Activated B cell treated with CpG ODN at 0.5 μM for 24 hours (primary cell): Measurements from ENCODE around the gene HSBP1L1. TPM values are rescaled to one million over a fixed set of nuclear protein-coding genes. Genes with fewer than 3 reads are reported as not detected.

Source experiments
- ATAC-seq: fragments of 200-7000 bp; cut with Tn5 transposase; one replicate; pipeline ENCODE4 v1.10.0; 2021; ENCODE audit warnings: low read depth, mild to moderate bottlenecking, moderate library complexity
- CTCF ChIA-PET: fragments of 350-600 bp; sonication (Branson Sonifier 250); formaldehyde crosslinking; loops from one replicate; lab custom pipeline; 2021; ENCODE audit warnings: antibody characterized with exemption; lab: Charles Lee
- POLR2A ChIA-PET: fragments of 350-600 bp; sonication (Branson Sonifier 250); formaldehyde crosslinking; loops from one replicate; lab custom pipeline; 2021; ENCODE audit warnings: antibody characterized with exemption; lab: Charles Lee
- DNase-seq: peaks from one replicate; pipeline ENCODE4 v3.0.0; 2022
- H3K27ac Mint-ChIP-seq: one replicate; pipeline ENCODE4 v1.8.0; 2020; ENCODE audit warnings: mixed read lengths
- H3K27me3 Mint-ChIP-seq: one replicate; pipeline ENCODE4 v1.8.0; 2021; ENCODE audit warnings: mixed read lengths
- H3K36me3 Mint-ChIP-seq: one replicate; pipeline ENCODE4 v1.8.0; 2021; ENCODE audit warnings: low read depth, mixed read lengths
- H3K4me1 Mint-ChIP-seq: one replicate; pipeline ENCODE4 v1.8.0; 2021; ENCODE audit warnings: mixed read lengths
- H3K4me3 Mint-ChIP-seq: one replicate; pipeline ENCODE4 v1.8.0; 2020; ENCODE audit warnings: mild to moderate bottlenecking, mixed read lengths
- H3K9me3 Mint-ChIP-seq: one replicate; pipeline ENCODE4 v1.8.0; 2020; ENCODE audit warnings: mixed read lengths
- CTCF ChIP-seq: fragments of 200-600 bp; IDR thresholded peaks from one replicate; pipeline ENCODE4 v1.8.0; 2022; ENCODE audit warnings: antibody characterized with exemption, mild to moderate bottlenecking
- intact Hi-C: fragments of 100-400 bp; cut with micrococcal nuclease; formaldehyde crosslinking; loops from one replicate; pipeline ENCODE4 v1.15.1; 2024
- total RNA-seq: library from RNA; stranded (reverse); gene quantifications from 2 replicates; pipeline ENCODE4 v1.2.3, GENCODE V29; 2022

The HSBP1L1 gene
- total RNA-seq, 1 donor from 2014 or later: 2.5 TPM

- DNase-seq: no peak
- POLR2A ChIA-PET: no interaction called here
- TF ChIP-seq CTCF: no peak
- Mint-ChIP-seq H3K9me3 (peaks cover 40% of the 10 kb centered on the region), H3K27me3 (no peaks in the 10 kb centered on the region), H3K4me3 (no peak overlapping the region), H3K27ac (no peak overlapping the region), H3K36me3 (peaks cover 91% of the 10 kb centered on the region), H3K4me1 (peaks cover 2% of the 10 kb centered on the region)
- ATAC-seq: no peak
- CTCF ChIA-PET: no interaction called here
- intact Hi-C loops: no loop called here
Measured at GRCh38 chr18:79930020-79930642, 34.3 kb upstream of the HSBP1L1 start.

GRCh38 chr18:79931475-79931874, 33.0 kb upstream of the HSBP1L1 start:
- ATAC-seq (no peak), DNase-seq (no peak)
- Mint-ChIP-seq H3K9me3 (peaks cover 49% of the 10 kb centered on the region), H3K4me1 (peaks cover 2% of the 10 kb centered on the region), H3K36me3 (peaks cover 91% of the 10 kb centered on the region), H3K27me3 (no peaks in the 10 kb centered on the region), H3K4me3 (no peak overlapping the region), H3K27ac (no peak overlapping the region)
- intact Hi-C loops: no loop called here
- TF ChIP-seq CTCF: no peak
- ChIA-PET POLR2A (no interaction called here), CTCF (no interaction called here)

GRCh38 chr18:79932907-79933306, 31.5 kb upstream of the HSBP1L1 start:
- ChIA-PET CTCF (no interaction called here), POLR2A (no interaction called here)
- Mint-ChIP-seq H3K4me3 (no peak overlapping the region), H3K36me3 (peaks cover 92% of the 10 kb centered on the region), H3K4me1 (peaks cover 2% of the 10 kb centered on the region), H3K9me3 (peaks cover 49% of the 10 kb centered on the region), H3K27ac (no peak overlapping the region), H3K27me3 (no peaks in the 10 kb centered on the region)
- TF ChIP-seq CTCF: no peak
- no peak for ATAC-seq
- intact Hi-C loops: no loop called here
- DNase-seq: no peak

GRCh38 chr18:79933765-79934164, 30.7 kb upstream of the HSBP1L1 start:
- CTCF ChIA-PET: no interaction called here
- H3K27ac Mint-ChIP-seq: no peak overlapping the region
- peaks cover 47% of the 10 kb centered on the region for H3K9me3 Mint-ChIP-seq

More at GRCh38 chr18:79933765-79934164, 30.7 kb upstream of the HSBP1L1 start:
- POLR2A ChIA-PET: interaction anchor here (1.3 kb wide), 1 partner anchor 54 kb away, joined by 3 read pairs; no protein-coding TSS in a partner anchor
- TF ChIP-seq CTCF: no peak
- Mint-ChIP-seq H3K4me1 (peaks cover 2% of the 10 kb centered on the region), H3K4me3 (no peak overlapping the region), H3K27me3 (no peaks in the 10 kb centered on the region), H3K36me3 (peaks cover 92% of the 10 kb centered on the region)
- intact Hi-C loops: no loop called here
- ATAC-seq: no peak
- DNase-seq: no peak
